GM23248 (cell line): ENCODE measurements around the gene MAP3K21.

Source experiments
- EZH2 ChIP-seq: fragments of 200-600 bp; sonication (generic); IDR thresholded peaks from 2 replicates; pipeline ENCODE4 v1.6.1; 2018; ENCODE audit warnings: antibody characterized with exemption, mild to moderate bottlenecking; ENCODE audit not compliant: insufficient read depth, poor library complexity, severe bottlenecking
- EZH2phosphoT487 ChIP-seq: fragments of 200-600 bp; sonication (generic); IDR thresholded peaks from 2 replicates; pipeline ENCODE4 v1.6.1; 2018; ENCODE audit warnings: antibody characterized with exemption, moderate library complexity, mild to moderate bottlenecking, low read depth; ENCODE audit not compliant: insufficient read depth

- TF ChIP-seq EZH2 (no peak), EZH2phosphoT487 (no peak)
Observed at GRCh38 chr1:233334092-233334491, 6.6 kb downstream of the MAP3K21 start.
